Psoas muscle (tissue), 8 donors: ENCODE results near the gene PREP. TPM values are rescaled to one million over a fixed set of nuclear protein-coding genes. Genes with fewer than 3 reads are reported as not detected.

ENCODE experiments used
- ATAC-seq, 4 donors: fragments of 200-7000 bp; cut with Tn5 transposase; one replicate each; pipeline ENCODE4 v1.9.1; 2020; ENCODE audit warnings: moderate library complexity in 3 of 4, mild to moderate bottlenecking in 2 of 4
- DNase-seq, 2 donors: peaks; one replicate each; pipeline ENCODE4 v3.0.0-alpha.2; 2020
- H3K27ac ChIP-seq: fragments of 200-600 bp; one replicate; pipeline ENCODE4 v1.8.0; 2022
- H3K27me3 ChIP-seq, 3 donors: fragments of 200-600 bp in 1 of 3; one replicate each; pipeline versions ENCODE4 v1.6.1 to v1.8.0; 2013 to 2022; ENCODE audit warnings: low read length in 2 of 3, mild to moderate bottlenecking in 2 of 3, moderate library complexity in 1 of 3; ENCODE audit not compliant: insufficient read depth in 3 of 3
- H3K36me3 ChIP-seq, 2 donors: fragments of 200-600 bp in 1 of 2; one replicate each; pipeline versions ENCODE4 v1.6.1 to v1.8.0; 2013 to 2022; ENCODE audit warnings: low read depth in 1 of 2, mild to moderate bottlenecking in 1 of 2, moderate library complexity in 1 of 2; ENCODE audit not compliant: insufficient read depth in 1 of 2
- H3K4me1 ChIP-seq: fragments of 200-600 bp; one replicate; pipeline ENCODE4 v1.8.0; 2022
- H3K4me3 ChIP-seq: fragments of 200-600 bp; one replicate; pipeline ENCODE4 v1.8.0; 2022; ENCODE audit warnings: mild to moderate bottlenecking
- H3K9me3 ChIP-seq: fragments of 200-600 bp; one replicate; pipeline ENCODE4 v1.8.0; 2022
- WGBS, 3 donors: extraction: QIAGEN DNeasy Blood & Tissue Kit; methylation state at CpG; one replicate each; pipeline versions ENCODE4 v1.1.6 to v1.1.7; 2013; 5-methylcytosine and 5-hydroxymethylcytosine counted together
- intact Hi-C, 2 donors: fragments of 100-400 bp; cut with DNase I; formaldehyde crosslinking; loops; one replicate each; pipeline versions ENCODE4 v1.11.0 to v1.14.2; 2022
- polyA plus RNA-seq, 3 donors: library from polyadenylated mRNA; stranded (reverse); fragments of 200-250 nt; gene quantifications; one replicate each; pipeline ENCODE4 v1.2.3, GENCODE V29; 2013
- total RNA-seq, 4 donors: library from RNA; stranded (reverse); fragmentation: NEBNext Ultra II Directional in 2 of 4; extraction: Animal tissue kit (Norgen Biotek cat#: 25700) in 2 of 4; gene quantifications; one replicate each; pipeline versions ENCODE4 v1.2.1 to v1.2.4, GENCODE V29; 2021 to 2023
- TF ChIP-seq, protein P1 (sequence below): fragments of 200-600 bp; IDR thresholded peaks from one replicate; pipeline ENCODE4 v1.8.0; 2022; ENCODE audit warnings: antibody characterized with exemption
- donor health status: healthy with polysubstance abuse.
- donor health status: DM: no; HTN: no; CAD: no; lungs with moderate emphysema.
- donor health status: Bipolar disorder and iron deficiency.
- donor health status: healthy.
- donor health status: DM: yes; HTN: yes; CAD: no.
- donor health status: DM: no; HTN: no; CAD: no.
- donor health status: DM: no; HTN: no; CAD: no.
- donor health status: DM: yes; HTN: yes; CAD: no.

PREP gene
- total and polyA plus RNA-seq, 7 donors = 31.4 to 67.0 (median 50.1) TPM

DNA sequence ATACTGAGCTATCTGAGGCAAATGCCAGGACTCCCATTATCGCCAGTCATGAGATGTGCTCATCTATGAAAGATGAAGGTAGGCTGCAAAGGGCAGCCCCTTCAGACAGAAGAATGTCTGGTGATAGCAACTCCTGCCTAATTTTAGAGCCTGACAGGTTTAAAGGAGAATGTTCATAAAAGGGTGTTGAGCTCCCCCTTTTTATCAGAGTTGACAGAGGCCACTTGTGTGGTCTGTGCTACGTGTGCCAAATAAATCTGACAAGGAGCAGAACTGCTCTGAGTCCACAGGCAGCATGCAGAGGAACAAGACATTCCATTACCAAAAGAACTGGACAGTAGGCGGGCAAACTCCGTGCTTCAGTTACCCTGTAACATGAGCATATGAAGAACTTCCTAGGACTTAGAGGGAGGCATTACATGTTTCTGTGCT, 101.8 kb downstream of the PREP start:
- Histone ChIP-seq H3K36me3 (peaks cover 0 to 6% of the 10 kb centered on the region in 2 donors), H3K4me1 (peaks cover 32% of the 10 kb centered on the region), H3K27ac (peak overlapping the region; percentile 69), H3K9me3 (no peaks in the 10 kb centered on the region), H3K27me3 (no peaks in the 10 kb centered on the region), H3K4me3 (peak overlapping the region; percentile 3)
- DNase-seq (no peak), ATAC-seq (peak; percentile 74 to 92 (median 81))
- TF ChIP-seq, protein P1, sequence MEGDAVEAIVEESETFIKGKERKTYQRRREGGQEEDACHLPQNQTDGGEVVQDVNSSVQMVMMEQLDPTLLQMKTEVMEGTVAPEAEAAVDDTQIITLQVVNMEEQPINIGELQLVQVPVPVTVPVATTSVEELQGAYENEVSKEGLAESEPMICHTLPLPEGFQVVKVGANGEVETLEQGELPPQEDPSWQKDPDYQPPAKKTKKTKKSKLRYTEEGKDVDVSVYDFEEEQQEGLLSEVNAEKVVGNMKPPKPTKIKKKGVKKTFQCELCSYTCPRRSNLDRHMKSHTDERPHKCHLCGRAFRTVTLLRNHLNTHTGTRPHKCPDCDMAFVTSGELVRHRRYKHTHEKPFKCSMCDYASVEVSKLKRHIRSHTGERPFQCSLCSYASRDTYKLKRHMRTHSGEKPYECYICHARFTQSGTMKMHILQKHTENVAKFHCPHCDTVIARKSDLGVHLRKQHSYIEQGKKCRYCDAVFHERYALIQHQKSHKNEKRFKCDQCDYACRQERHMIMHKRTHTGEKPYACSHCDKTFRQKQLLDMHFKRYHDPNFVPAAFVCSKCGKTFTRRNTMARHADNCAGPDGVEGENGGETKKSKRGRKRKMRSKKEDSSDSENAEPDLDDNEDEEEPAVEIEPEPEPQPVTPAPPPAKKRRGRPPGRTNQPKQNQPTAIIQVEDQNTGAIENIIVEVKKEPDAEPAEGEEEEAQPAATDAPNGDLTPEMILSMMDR = no peak
- WGBS, 3 donors = 27 to 49% (median 36%) methylated on average over 4 of the region's 4 CpGs
- intact Hi-C loops = loop anchor here in 1 of 2 donors (5.0 kb wide), 1 partner anchor 164 kb away; a partner anchor contains a TSS

DNA sequence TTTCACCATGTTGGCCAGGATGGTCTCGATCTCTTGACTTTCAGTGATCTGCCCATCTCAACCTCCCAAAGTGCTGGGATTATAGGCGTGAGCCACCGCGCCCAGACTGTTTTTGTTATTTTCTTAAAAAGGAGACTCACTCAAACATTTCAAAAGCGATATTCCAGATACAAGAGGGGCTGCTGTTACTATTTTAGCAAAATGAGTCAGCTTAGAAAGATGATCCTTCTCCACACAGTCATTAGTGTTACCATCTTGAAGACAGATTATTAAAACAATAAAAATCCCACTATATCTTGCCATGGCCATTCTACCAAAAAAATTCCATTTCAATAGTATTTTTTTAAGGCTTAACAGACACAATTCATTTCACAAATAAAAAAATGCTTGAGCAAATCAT, 102.8 kb downstream of the PREP start:
- intact Hi-C loops = loop anchor here in 1 of 2 donors (5.0 kb wide), 1 partner anchor 163 kb away; a partner anchor contains a TSS
- Histone ChIP-seq H3K4me3 (no peak overlapping the region), H3K27me3 (no peaks in the 10 kb centered on the region), H3K27ac (peak overlapping the region; percentile 69), H3K36me3 (peaks cover 0 to 6% of the 10 kb centered on the region in 2 donors), H3K4me1 (peaks cover 32% of the 10 kb centered on the region), H3K9me3 (no peaks in the 10 kb centered on the region)
- WGBS, 3 donors = 74 to 87% (median 79%) methylated on average over 5 of the region's 5 CpGs
- TF ChIP-seq, protein P1 = no peak
- ATAC-seq = no peak
- no peak for DNase-seq

DNA sequence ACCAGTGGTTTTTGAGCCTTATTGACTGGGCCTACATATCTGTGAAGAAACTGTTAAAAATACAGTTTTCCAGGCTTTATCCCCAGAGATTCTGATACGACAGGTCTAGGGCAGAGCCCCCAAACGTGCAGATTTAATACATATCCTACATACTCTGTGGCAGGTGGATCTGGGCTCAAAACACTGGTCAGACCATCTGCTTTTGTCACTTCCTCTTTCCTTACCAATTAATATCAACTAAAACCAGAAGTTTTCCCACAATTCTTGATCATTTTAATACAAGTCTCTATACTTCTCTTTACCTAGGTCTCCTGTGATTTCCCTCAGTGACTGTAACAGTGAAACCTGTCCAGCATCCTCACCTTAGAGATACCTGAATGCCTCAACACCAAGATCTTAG, 108.8 kb downstream of the PREP start:
- intact Hi-C loops = no loop called here
- 74 to 94% (median 87%) methylated on average over 2 of the region's 2 CpGs for WGBS, 3 donors

DNA sequence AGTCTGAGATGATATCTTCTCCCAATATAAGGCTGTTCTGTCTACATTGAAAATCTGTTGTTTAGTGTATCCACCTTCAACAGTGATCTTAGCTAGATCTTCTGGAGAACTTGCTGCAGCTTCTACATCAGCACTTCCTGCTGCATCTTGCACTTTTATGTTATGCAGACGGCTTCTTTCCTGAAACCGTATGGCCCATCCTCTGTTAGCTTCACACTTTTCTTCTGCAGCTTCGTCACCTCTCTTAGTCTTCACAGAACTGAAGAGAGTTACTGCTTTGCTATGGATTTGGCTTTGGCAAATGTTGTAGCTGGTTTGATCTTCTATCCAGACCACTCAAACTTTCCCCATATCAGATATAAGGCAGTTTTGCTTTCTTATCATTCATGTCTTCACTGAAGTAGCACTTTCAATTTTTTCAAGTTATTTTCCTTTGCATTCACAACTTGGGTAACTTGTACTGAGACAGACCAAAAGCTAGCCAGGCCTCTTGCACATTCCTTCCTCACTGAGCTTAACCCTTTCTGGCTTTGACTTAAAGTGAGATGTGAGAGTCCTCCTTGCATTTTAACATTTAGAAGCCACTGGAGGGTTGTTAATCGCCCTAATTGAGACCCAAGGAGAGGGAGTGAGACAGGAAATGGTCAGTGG, 110.1 kb downstream of the PREP start:
- Histone ChIP-seq H3K9me3 (no peaks in the 10 kb centered on the region), H3K36me3 (peaks cover 0 to 10% of the 10 kb centered on the region in 2 donors), H3K4me1 (peaks cover 2% of the 10 kb centered on the region), H3K27ac (no peak overlapping the region), H3K27me3 (no peaks in the 10 kb centered on the region), H3K4me3 (no peak overlapping the region)
- no peak for DNase-seq
- no peak for ATAC-seq
- intact Hi-C loops = no loop called here
- 96 to 98% (median 97%) methylated on average over 4 of the region's 4 CpGs for WGBS, 3 donors
- TF ChIP-seq, protein P1 = no peak

More for the DNA sequence above, 108.8 kb downstream of the PREP start:
- TF ChIP-seq, protein P1 = no peak
- ATAC-seq (no peak), DNase-seq (no peak)
- Histone ChIP-seq H3K4me1 (peaks cover 4% of the 10 kb centered on the region), H3K27ac (no peak overlapping the region), H3K9me3 (no peaks in the 10 kb centered on the region), H3K4me3 (no peak overlapping the region), H3K36me3 (peaks cover 0 to 1% of the 10 kb centered on the region in 2 donors), H3K27me3 (no peaks in the 10 kb centered on the region)

DNA sequence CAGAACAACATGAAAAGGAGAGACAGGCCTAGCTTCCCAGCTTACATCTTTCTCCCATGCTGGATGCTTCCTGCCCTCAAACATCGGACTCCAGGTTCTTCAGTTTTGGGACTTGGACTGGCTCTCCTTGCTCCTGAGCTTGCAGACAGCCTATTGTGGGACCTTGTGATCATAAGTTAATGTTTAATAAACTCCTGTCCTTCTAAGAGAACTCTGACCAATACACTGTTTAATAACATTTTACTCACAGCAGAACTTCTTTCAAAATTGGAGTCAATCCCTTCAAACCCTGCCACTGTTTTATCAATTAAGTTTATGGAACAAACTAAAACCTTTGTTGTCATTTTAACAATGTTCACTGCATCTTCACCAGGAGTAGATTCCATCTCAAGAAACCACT, 111.4 kb downstream of the PREP start:
- TF ChIP-seq, protein P1 = no peak
- no peak for ATAC-seq
- no peak for DNase-seq
- Histone ChIP-seq H3K4me1 (peaks cover 7% of the 10 kb centered on the region), H3K27ac (no peak overlapping the region), H3K4me3 (no peak overlapping the region), H3K9me3 (no peaks in the 10 kb centered on the region), H3K27me3 (no peaks in the 10 kb centered on the region), H3K36me3 (peaks cover 0 to 10% of the 10 kb centered on the region in 2 donors)
- WGBS, 3 donors = 95 to 100% (median 98%) methylated on average over 1 of the region's 1 CpG
- intact Hi-C loops = no loop called here
